ENCODE measurements around the gene ADARB2.

Gene ADARB2

DNA sequence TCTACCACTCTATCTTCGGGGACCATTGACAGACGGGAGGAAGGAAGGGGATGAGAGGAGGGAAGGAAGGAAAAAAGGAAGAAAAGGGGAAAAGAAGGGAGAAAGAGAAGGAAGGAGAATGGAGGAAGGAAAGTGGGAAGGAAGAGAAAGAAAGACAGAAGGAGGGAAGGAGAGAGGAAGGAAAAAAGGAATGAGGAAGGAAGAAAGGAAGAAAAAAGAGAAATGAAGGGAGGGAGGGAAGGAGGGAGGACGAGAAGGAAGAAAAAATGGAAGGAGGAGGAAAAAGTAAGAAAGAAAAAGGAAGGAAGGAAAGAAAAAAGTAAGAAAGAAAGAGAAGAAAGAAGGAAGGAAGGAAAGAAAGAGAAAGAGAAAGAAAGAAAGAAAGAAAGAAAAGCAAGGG lies 128.9 kb downstream of the ADARB2 start:
- Histone ChIP-seq H3K9me3 (ENCODE audit: control insufficient read depth, insufficient read depth, low read length) (no peaks in the 10 kb centered on the region), H3K36me3 (ENCODE audit: insufficient read depth, low read length) (no peaks in the 10 kb centered on the region), H3K9ac (ENCODE audit: low read depth, low read length) (no peak overlapping the region; the same call in 1 of the 2 replicates), H3K4me1 (ENCODE audit: insufficient read depth, low read length) (peaks cover 5% of the 10 kb centered on the region; the same call in 1 of the 2 replicates)

- Histone ChIP-seq H3K4me1 (ENCODE audit: insufficient read depth, low read length) (peaks cover 5% of the 10 kb centered on the region; the same call in 1 of the 2 replicates), H3K9me3 (ENCODE audit: control insufficient read depth, insufficient read depth, low read length) (no peaks in the 10 kb centered on the region), H3K9ac (ENCODE audit: low read depth, low read length) (no peak overlapping the region), H3K36me3 (ENCODE audit: insufficient read depth, low read length) (no peaks in the 10 kb centered on the region)
Observed at GRCh38 chr10:1607466-1607865, 129.9 kb downstream of the ADARB2 start.

- H3K4me1 ChIP-seq (ENCODE audit: insufficient read depth, low read length): peaks cover 5% of the 10 kb centered on the region
- H3K36me3 ChIP-seq (ENCODE audit: insufficient read depth, low read length): no peaks in the 10 kb centered on the region
- H3K9me3 ChIP-seq (ENCODE audit: control insufficient read depth, insufficient read depth, low read length): no peaks in the 10 kb centered on the region
- no peak overlapping the region for H3K9ac ChIP-seq (ENCODE audit: low read depth, low read length)
Observed at GRCh38 chr10:1605999-1606940, 131.1 kb downstream of the ADARB2 start.

GRCh38 chr10:1605121-1605520 lies 132.2 kb downstream of the ADARB2 start:
- Histone ChIP-seq H3K4me1 (ENCODE audit: insufficient read depth, low read length) (peaks cover 5% of the 10 kb centered on the region), H3K36me3 (ENCODE audit: insufficient read depth, low read length) (no peaks in the 10 kb centered on the region), H3K9me3 (ENCODE audit: control insufficient read depth, insufficient read depth, low read length) (no peaks in the 10 kb centered on the region), H3K9ac (ENCODE audit: low read depth, low read length) (no peak overlapping the region)

- Histone ChIP-seq H3K4me1 (ENCODE audit: insufficient read depth, low read length) (peaks cover 5% of the 10 kb centered on the region), H3K36me3 (ENCODE audit: insufficient read depth, low read length) (no peaks in the 10 kb centered on the region), H3K9ac (ENCODE audit: low read depth, low read length) (no peak overlapping the region), H3K9me3 (ENCODE audit: control insufficient read depth, insufficient read depth, low read length) (no peaks in the 10 kb centered on the region)
Observed at GRCh38 chr10:1604246-1604645, 133.1 kb downstream of the ADARB2 start.

DNA sequence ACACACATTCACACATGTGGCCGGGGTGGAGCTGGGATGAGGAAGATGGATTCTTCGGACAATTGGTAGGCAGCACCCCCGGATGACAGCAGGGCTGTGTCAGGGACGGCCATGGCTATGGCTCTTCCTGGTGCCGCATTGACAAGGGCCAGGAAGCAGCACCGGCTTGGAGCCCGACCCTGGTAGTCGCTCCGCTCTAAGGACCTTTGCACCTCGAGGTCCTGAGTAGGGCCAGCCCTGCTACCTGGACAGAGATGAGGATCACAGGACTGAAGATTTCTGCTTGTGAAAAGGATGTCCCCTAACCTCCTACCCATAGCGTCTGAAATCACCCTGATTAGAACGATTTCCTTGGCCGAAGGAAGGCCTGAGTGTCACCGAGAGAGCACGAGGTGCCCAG lies 134.1 kb downstream of the ADARB2 start:
- Histone ChIP-seq H3K4me1 (ENCODE audit: insufficient read depth, low read length) (peaks cover 1% of the 10 kb centered on the region), H3K9me3 (ENCODE audit: control insufficient read depth, insufficient read depth, low read length) (no peaks in the 10 kb centered on the region), H3K36me3 (ENCODE audit: insufficient read depth, low read length) (no peaks in the 10 kb centered on the region), H3K9ac (ENCODE audit: low read depth, low read length) (no peak overlapping the region)

- Histone ChIP-seq H3K36me3 (ENCODE audit: insufficient read depth, low read length) (no peaks in the 10 kb centered on the region), H3K9me3 (ENCODE audit: control insufficient read depth, insufficient read depth, low read length) (no peaks in the 10 kb centered on the region), H3K4me1 (ENCODE audit: insufficient read depth, low read length) (no peaks in the 10 kb centered on the region; the same call in 1 of the 2 replicates), H3K9ac (ENCODE audit: low read depth, low read length) (no peak overlapping the region)
Observed at GRCh38 chr10:1602037-1602484, 135.3 kb downstream of the ADARB2 start.

DNA sequence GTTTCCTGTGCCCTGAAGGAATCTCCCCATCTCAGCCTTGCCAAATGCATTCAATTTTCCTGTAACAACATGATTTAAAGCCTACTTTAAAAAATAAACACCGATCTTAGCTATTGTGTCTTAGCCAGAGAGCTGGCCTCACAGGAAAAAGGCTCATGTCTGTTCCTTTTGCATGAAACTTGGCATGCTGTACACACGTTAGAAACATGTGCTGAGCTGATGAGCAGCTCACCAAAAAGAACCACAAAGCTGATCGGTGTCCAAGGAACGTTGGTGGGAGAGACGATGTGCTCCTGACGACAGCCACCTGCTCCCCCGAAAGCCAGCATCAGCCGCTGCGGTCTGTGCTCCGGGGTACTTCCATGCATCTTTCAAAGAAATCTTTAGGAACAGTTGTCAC lies 135.9 kb downstream of the ADARB2 start:
- H3K36me3 ChIP-seq (ENCODE audit: insufficient read depth, low read length): no peaks in the 10 kb centered on the region
- no peaks in the 10 kb centered on the region; the same call in 1 of the 2 replicates for H3K4me1 ChIP-seq (ENCODE audit: insufficient read depth, low read length)
- no peak overlapping the region for H3K9ac ChIP-seq (ENCODE audit: low read depth, low read length)
- no peaks in the 10 kb centered on the region for H3K9me3 ChIP-seq (ENCODE audit: control insufficient read depth, insufficient read depth, low read length)

DNA sequence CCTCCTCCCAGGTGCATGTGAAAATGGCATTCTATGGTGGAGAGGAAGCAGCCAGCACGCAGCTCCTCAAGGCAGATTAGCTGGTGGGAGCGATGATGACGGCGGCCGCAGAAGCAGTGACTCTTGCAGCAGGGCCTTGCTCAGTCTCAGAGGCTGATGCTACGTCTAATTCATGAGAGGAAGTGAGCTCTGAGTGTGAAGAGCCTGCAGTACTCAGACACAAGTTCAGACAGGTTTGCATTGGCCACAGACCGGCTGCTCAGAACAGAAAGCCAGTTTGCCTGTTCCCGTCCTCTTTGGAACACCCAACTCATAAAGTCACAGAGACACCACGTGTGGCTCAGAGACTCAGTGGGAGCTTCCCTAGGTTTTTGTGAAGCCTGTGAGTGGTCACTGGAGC lies 136.5 kb downstream of the ADARB2 start:
- H3K9ac ChIP-seq (ENCODE audit: low read depth, low read length): no peak overlapping the region
- no peaks in the 10 kb centered on the region; the same call in 1 of the 2 replicates for H3K4me1 ChIP-seq (ENCODE audit: insufficient read depth, low read length)
- H3K36me3 ChIP-seq (ENCODE audit: insufficient read depth, low read length): no peaks in the 10 kb centered on the region
- no peaks in the 10 kb centered on the region for H3K9me3 ChIP-seq (ENCODE audit: control insufficient read depth, insufficient read depth, low read length)

DNA sequence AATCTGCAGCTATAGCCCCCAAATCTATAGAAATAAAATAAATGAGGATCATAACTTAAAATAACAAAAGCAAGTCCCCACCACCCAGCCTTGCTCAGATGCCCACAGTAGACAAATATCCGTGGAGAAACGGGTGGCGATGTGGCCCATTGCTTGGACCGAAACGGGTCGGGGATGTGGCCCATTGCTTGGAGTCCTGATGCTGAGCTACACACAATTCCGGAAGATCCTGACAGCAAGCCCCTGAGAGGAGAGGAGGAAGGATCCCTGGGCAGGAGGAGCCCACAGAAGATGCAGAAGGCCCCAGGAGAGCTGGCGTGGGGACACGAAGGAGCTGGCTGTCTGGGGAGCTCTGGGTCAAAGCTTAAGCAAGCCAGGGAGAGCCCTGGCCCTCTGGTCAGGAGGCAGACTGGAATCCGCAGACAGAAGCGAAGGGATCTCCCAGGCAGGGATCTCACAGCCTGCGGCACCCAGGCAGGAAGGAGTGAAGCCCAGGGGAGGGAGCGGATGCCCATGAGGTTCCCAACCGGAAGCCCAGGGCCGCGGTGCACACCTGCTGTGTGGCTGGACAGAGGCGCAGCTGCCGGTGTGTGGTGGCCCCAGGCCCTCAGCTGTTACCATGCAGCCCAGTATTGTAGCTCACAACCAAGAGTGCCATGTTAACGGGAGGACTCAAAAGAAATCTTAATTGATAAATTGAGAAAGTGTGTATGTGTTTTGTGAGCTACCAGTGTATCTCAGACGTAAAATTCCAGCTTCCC lies 138.8 kb downstream of the ADARB2 start:
- Histone ChIP-seq H3K36me3 (ENCODE audit: insufficient read depth, low read length) (no peaks in the 10 kb centered on the region), H3K9me3 (ENCODE audit: control insufficient read depth, insufficient read depth, low read length) (no peaks in the 10 kb centered on the region), H3K9ac (ENCODE audit: low read depth, low read length) (no peak overlapping the region), H3K4me1 (ENCODE audit: insufficient read depth, low read length) (no peaks in the 10 kb centered on the region; the same call in 1 of the 2 replicates)

- Histone ChIP-seq H3K9me3 (ENCODE audit: control insufficient read depth, insufficient read depth, low read length) (no peaks in the 10 kb centered on the region), H3K4me1 (ENCODE audit: insufficient read depth, low read length) (no peaks in the 10 kb centered on the region; the same call in 1 of the 2 replicates), H3K9ac (ENCODE audit: low read depth, low read length) (no peak overlapping the region), H3K36me3 (ENCODE audit: insufficient read depth, low read length) (no peaks in the 10 kb centered on the region)
Observed at GRCh38 chr10:1597370-1598146, 139.8 kb downstream of the ADARB2 start.

GRCh38 chr10:1596482-1597099 lies 140.7 kb downstream of the ADARB2 start:
- Histone ChIP-seq H3K4me1 (ENCODE audit: insufficient read depth, low read length) (no peaks in the 10 kb centered on the region), H3K36me3 (ENCODE audit: insufficient read depth, low read length) (no peaks in the 10 kb centered on the region), H3K9ac (ENCODE audit: low read depth, low read length) (no peak overlapping the region), H3K9me3 (ENCODE audit: control insufficient read depth, insufficient read depth, low read length) (no peaks in the 10 kb centered on the region)

GRCh38 chr10:1595726-1596125 lies 141.6 kb downstream of the ADARB2 start:
- no peak overlapping the region for H3K9ac ChIP-seq (ENCODE audit: low read depth, low read length)

DNA sequence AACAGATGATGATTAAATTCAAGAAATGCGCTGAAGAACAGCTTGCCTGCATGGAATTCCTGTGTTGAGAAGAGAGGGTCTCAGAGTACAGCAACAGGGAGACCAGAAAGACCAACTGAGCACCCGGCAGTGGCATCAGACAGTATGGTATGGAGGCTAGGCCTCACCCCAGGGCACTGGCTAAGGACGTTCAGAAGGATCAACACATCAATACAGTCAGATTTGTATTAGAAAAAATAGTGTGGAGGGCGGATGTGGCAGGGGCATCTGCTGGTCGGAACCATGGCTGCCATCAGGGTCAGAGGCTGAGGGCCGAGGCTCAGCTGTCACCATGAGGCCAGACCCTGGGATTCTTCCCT lies 142.1 kb downstream of the ADARB2 start:
- Histone ChIP-seq H3K4me1 (ENCODE audit: insufficient read depth, low read length) (no peaks in the 10 kb centered on the region), H3K9ac (ENCODE audit: low read depth, low read length) (no peak overlapping the region), H3K36me3 (ENCODE audit: insufficient read depth, low read length) (no peaks in the 10 kb centered on the region), H3K9me3 (ENCODE audit: control insufficient read depth, insufficient read depth, low read length) (no peaks in the 10 kb centered on the region)

More at GRCh38 chr10:1595726-1596125, 141.6 kb downstream of the ADARB2 start:
- no peaks in the 10 kb centered on the region for H3K4me1 ChIP-seq (ENCODE audit: insufficient read depth, low read length)
- H3K9me3 ChIP-seq (ENCODE audit: control insufficient read depth, insufficient read depth, low read length): no peaks in the 10 kb centered on the region
- H3K36me3 ChIP-seq (ENCODE audit: insufficient read depth, low read length): no peaks in the 10 kb centered on the region

All from ES-I3 (cell line).